ENCODE results near the gene KIF25.

KIF25 gene

DNA sequence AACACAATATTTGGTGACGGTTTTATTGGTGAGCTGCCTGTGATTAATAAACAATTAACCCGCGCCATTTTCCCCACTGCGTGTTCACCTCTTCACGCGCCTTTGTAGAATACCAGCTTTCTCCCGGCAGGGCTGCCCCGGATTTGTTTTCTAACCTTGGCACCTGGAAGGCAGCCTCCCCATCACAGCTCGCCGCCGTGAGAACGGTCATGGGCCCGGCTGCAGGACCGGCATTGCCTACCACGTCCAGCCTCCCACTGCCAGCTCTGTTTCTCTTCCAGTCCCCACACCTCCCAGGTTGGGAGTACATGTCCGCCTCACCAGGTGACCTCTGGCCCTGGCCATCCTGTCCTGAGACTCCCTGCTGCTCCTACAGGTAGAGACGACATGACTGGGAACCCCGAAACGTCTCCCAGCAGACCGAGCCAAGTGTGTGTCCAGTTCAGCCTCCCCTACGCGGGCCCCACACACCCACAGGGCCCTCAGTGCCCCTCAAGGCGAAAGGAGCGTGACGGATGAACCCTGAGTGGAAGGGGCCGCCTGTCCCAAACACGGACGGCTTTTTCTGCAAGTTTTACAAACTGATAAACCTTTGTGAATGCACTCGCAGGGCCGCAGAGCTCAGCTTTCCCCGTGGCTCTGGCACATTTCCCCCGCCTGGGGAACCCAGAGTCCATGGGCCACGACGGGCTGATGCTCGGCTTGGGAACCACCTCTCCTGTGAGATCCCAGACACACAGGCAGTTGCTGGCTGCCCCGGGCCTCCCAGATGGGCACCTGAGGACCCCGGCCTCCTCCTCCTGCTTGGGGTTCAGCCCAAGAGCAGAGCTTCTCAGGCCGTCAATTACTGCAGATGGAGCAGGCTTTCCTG is 55.9 kb downstream of the KIF25 start:
- no peak for DNase-seq

- no peak for DNase-seq
Measured at GRCh38 chr6:168053957-168054471, 56.5 kb downstream of the KIF25 start.

GRCh38 chr6:168054765-168055560 is 57.5 kb downstream of the KIF25 start:
- DNase-seq, result no peak

DNA sequence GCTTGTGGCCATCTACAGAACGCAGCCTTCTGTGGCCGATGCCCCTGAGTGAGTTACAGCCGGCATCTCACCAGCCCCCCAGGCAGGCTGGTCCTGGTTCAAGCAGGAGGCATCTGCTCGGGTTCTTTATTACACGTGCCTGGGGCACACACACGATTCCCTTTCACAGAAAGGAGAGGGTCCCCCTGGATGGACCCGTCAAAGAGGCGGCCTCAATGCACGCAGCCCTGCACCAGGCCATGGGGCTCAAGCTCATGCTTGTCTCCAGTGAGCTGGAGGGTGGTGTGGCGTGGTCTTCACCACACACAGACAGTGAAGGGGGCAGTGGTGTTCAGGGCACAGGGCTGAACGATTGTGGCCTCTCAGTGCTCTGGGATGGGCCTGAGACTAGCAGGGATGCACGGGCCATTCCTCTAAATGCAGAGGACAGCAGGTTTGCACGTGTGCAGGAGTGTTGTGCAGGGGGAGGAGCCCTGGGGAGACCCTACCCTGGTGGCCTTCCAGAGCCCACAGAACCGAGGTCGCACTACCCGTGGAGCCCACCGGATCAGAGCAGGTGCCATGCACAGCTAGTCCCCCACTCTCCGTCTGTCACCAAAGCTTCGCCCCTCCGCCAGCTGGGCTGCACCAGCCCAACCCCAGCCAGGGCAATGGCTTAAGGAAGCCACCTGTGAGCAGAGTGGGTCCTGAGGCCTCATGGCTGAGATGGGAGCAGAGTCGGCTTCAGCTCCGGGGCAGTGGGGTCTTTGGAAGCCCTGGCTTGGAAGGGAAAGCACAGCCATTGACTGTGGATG is 58.4 kb downstream of the KIF25 start:
- DNase-seq, result no peak

DNA sequence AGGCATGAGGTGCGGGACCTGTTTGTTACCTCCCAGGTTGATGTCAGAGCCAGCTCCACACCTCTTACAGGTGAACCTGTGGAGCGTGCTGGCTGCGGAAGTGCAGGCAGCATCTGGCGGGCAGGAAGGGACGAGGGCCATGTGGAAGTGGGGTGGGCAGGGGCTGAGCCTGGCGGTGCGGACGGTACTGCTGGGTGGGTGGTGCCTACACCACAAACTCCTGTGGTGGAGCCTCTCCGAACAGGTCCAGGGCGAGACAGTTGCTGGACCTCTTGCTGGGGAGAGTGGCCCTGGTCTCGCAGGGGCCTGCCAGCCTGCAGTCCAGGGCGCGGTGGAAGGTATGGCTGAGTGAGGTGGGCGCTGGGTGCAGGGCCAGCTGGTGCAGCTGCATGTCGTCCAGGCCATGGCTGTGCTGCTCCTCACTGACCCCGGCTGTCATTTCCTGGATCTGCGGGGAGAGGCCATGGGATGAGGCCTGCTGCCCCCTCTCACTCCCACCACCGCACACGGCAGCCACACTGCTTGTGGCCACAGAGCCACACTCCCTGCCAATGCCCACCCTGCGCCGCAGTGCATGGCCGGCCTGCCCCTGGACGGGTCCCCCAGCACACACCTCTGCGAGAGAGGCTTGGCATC is 59.5 kb downstream of the KIF25 start:
- no peak for DNase-seq

DNA sequence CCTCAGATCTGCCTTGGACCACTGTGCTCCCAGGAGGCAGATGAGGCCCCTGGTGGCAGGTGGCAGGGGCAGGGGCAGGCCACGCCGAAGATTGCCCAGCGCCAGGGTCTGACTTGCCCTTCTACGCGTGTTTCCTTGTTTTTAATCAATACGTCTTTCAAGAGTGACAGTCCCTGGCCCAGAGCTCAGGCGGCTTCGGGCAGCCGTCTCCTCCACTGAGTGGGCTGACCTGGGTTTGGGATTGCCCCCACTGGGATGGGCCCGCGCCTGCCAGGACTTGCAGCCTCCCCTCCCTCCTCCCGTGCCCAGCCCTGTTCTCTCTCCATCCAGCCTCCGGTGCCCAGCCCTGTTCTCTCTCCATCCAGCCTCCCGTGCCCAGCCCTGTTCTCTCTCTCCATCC is 60.4 kb downstream of the KIF25 start:
- DNase-seq, result no peak

DNA sequence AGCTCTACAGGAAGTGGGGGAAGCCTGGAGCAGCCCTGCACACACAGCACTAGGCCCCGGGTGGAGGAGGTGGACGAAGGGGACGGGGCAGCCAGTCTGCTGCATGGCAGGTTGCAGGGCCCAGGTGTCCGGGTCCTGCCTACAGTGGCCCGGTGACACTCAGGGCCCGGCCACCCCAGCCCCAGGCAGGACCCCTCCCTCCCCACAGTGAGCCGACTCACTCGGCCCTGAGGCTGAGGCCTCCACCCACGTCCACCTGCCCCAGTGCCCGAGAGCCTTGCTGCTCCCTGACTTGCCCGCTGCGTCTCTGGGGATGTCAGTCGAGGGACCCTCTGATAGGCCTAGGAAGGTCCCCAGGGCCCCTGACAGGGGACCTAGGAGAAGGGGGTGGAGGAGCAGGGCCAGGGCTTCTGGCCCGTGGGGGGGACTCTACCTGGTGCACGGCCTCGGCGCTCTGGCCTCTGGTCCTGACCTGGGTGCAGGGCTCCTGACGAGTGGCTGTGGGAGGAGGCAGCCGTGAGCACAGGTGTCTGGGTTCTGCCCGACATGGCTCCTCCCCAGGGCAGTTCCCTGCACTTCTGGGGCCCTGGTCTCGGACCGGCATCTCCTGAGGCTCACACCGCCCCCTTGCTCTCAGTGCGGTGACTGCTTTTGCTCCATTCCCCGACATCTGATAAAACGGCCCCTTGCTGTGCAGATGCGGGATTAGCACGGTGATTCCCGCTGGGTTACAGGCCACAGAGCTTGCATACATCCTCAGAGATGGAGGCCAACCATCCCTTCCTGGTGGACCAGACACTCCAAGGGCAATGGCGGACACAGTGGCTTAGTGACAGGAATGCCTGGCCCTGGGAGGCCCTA is 61.5 kb downstream of the KIF25 start:
- DNase-seq, result no peak

GRCh38 chr6:168060521-168060931 is 63.1 kb downstream of the KIF25 start:
- peak; percentile 15 to 39 for DNase-seq

DNA sequence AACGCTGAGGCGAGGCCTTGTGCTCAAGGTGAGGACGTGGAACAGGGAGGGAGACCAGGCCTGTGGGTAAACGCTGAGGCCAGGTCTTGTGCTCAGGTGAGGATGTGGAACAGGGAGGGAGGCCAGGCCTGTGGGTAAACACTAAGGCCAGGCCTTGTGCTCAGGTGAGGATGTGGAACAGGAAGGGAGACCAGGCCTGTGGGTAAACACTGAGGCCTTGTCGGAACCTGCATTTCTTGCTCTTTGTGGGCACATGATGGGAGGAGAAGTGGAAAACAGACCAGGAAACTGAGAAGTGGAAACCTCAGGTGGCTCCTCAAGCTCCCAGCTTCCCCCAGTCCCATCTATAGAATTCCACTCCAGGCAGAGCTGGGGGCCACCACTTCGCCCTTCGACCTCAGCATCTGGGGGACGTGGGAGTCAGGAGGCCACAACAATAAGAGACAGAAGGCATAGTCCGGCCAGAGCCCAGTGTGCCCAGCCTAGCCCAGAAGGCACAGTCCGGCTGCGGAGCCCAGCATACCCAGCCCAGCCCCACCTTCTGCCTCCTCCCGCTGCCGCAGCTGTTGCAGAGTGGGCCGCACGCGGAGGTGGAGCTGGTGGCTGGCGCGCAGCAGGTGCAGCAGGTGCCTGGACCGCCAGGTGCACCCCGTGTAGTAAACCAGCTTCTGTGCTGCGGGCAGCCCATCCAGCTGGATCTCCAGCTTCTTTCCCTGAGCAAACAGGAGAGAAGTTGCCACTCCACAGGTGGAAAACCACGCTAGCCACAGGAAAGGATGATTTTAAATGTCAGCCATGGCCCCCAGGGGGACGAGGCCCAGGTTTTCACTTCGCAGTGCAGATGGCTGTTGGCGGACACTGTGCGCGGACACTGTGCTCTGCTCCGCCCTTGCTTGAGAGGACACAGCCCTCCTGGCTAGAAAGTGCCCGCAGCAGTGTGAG is 64.1 kb downstream of the KIF25 start:
- peak; percentile 53 to 70 for DNase-seq

DNA sequence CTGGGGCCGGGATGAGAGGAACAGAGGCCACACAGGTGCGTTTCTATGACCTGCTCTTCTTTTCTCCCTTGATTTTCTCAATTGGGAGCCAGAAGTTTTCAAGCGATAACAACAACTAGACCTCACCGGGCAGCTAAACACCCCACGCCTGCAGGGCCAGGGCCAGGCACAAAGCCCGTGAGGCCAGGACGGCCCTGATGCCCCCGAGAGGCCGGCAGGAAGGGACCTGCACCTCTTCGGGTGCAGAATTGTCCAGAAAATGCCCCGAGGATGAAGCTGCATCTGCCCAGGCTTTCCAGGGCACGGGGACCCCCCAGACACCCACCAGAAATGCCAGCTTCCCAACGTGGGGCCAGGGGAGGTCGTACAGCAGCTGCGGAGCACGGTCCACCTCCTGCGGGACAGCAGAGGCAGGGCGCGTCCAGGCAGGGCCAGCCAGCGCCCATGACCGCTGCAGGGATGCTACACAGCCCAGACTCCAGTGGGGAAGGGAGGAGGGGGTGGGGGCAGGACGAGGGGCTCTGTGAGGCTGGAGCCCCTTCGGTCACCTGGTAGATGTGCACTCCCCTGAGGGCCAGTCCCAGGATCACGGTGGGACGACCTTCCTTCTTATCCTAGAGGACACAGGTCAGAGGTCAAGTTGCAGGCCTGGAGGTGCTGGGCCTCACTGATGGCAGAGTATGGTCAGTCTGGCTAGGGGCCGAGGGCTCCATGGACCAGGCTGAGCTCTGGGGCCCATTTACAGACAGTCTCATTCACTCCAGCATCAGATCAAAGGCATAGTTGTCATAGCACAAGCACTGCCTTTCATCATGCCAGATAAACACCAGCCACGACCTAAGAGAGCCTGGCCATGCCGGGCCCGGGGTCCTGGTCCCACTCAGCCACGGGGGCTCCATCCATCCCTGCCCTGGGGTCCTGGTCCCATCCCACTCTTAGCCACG is 65.1 kb downstream of the KIF25 start:
- DNase-seq, result no peak

DNA sequence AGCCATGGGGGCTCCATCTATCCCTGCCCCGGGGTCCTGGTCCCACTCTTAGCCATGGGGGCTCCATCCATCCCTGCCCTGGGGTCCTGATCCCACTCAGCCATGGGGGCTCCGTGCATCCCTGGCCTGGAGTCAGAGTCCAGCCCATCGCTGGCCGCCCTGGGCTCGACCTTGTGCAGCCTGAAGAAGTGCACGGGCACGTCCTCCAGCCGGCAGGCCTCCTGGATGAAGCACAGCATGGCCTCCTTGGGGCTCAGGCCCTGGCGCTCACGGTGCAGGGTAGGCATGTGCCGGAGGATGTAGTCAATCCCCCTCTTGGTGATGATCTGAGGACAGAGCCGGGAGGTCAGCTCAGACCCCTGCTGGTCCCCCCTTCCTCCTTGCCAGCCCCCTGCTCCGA is 66.0 kb downstream of the KIF25 start:
- no peak for DNase-seq

DNA sequence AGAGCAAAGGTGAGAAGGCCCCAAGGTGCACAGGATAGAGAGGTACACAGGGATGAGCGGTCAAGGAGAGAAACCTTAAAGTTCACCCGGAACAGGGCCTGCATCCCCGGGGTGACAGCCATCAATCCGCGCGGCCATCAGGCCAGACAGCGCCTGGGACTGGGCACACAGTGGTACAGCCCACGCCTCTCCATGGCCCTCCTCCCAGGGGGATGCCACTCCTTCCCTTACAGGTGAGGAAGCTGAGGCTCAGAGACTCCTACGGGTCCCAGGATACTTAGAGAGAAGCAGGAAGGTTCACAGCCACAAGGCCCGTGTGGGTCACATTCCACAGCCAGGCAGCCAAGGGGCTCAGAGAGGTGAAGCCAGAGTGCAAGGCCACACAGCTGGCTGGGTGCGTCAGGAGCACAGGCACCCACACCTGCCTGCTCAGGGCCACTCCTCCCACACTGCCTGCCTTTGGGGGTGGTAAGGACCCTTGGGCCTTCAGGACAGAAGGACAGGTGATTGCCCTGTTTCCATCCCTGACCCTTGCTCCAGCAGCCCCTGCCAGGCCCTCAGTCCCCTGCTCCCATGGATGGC is 66.8 kb downstream of the KIF25 start:
- no peak for DNase-seq

DNA sequence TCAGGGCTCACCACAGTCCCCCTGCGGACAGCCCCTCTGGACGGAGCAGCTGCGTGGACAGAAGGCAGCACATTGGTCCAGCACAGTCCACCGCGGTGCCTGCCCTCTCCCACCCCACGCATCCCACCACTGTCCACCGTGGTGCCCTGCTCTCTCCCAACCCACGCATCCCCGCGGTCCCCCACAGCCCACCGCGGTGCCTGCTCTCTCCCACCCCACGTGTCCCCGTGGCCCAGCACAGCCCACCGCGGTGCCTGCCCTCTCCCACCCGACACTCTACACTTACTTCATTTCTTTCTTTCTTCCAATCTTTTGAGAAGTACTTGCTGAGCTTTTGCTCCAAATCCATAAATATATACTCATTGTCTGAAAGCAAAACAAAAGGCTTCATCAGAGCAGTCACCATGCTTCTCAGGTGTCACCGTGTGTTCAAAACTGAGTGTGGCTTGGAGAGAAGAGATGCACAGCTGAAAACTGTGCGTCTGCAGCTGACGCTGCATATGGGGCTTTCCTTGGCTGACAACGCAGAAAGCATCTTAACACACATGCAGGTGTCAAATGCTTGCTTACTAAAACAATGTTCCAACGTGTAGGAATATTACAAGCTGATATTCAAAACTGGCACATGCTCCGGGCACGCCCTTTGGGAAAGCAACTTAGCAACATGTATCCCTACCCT is 69.7 kb downstream of the KIF25 start:
- no peak for DNase-seq

- DNase-seq, result no peak
Measured at GRCh38 chr6:168070804-168071203, 73.3 kb downstream of the KIF25 start.

DNA sequence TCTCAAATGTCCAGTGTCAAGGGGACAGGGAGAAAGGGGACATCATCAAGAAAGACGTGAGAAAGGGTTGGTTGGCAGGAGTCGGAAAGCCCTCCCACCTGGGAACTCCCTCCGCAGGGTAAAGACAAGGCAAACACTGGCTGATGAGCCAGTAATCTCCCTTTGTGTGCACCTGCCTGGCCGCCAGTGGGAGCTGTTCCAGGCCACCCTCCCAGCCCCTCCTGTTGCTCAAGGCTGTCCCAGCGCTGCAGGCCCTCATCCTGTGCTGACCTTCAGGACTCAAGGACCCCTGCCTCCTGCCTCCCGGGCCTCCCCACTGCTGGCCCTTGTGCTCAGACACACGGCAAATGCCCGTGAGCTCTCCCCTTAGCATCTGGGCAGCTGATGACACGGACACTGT is 74.1 kb downstream of the KIF25 start:
- peak in 1 of 2 experiments; percentile 7 for DNase-seq

DNA sequence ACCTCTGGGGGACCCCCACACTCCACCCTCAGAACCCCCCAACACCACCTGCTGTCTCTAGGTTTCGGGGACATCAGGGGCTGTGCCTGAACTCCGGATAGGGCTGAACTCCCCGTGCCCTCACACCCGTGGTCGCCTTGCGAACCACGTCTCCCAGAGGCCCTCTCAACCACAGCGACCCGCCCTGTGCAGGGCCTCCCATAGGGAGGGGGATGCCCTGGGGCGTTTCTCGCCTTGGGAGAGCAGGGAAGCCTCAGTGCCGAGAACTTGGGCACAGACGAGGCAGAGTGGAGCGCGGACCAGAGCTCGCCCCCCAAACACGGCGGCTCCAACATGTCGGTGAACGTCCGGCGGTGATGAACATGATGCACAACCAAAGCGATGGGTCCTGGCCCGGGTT is 74.8 kb downstream of the KIF25 start:
- no peak for DNase-seq

- DNase-seq, result no peak
Measured at GRCh38 chr6:168072730-168073129, 75.3 kb downstream of the KIF25 start.

All from SHP77 (cell line).